ENCODE results near the gene UBE2Q1.

Gene UBE2Q1

DNA sequence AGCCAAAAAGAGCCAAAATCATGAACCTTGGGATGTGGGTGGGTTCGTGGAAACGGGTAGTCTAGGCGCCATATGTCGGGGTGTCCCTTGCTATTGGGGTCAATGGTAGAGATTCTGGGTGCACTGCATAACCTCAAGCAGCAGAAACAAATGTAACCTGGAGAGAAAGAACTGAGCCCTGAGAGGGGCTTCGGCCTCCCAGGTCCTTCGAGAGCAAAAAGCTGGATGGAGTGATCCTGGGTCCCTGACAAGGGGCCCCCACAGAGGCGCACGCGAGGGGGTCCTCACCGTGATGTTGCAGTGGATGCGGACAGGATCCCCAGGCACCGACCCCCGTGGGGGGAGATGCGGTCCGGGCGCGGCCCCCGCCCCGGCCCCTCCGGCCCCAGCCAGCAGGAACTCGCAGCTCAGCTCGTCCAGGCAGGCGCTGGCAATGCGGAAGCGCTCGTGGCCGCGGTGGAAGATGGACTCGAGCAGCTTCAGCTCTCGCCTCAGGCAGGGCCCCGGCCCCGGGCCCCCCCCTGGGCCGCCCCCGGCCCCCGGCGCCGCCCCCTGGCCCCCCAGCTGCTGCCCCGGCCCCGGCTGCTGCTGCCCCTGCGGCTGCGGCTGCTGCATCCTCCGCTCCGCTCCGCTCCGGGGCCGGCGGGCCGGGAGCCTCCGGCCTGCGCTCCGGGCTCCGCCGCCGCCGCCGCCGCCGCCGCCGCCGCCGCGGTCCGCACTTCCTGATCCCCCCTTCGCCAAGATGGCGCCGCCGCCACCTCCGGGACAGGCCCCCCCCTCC is at the start of gene UBE2Q1:
Gene UBE2Q1 (minus strand): TSS at position 724 of the 781 bp plus-strand sequence. CDS start 109 bp downstream, at position 615.
- H3K36me3 ChIP-seq (ENCODE audit: insufficient read depth, low read length) = peaks cover 25% of the 10 kb centered on the region
- H3K4me1 ChIP-seq (ENCODE audit: insufficient read depth, low read length) = peaks cover 12% of the 10 kb centered on the region
- peak within 1 kb of the TSS; percentile 83 for H3K9ac ChIP-seq (ENCODE audit: low read depth, low read length)
- no peaks in the 10 kb centered on the region for H3K9me3 ChIP-seq (ENCODE audit: control insufficient read depth, insufficient read depth, low read length)

DNA sequence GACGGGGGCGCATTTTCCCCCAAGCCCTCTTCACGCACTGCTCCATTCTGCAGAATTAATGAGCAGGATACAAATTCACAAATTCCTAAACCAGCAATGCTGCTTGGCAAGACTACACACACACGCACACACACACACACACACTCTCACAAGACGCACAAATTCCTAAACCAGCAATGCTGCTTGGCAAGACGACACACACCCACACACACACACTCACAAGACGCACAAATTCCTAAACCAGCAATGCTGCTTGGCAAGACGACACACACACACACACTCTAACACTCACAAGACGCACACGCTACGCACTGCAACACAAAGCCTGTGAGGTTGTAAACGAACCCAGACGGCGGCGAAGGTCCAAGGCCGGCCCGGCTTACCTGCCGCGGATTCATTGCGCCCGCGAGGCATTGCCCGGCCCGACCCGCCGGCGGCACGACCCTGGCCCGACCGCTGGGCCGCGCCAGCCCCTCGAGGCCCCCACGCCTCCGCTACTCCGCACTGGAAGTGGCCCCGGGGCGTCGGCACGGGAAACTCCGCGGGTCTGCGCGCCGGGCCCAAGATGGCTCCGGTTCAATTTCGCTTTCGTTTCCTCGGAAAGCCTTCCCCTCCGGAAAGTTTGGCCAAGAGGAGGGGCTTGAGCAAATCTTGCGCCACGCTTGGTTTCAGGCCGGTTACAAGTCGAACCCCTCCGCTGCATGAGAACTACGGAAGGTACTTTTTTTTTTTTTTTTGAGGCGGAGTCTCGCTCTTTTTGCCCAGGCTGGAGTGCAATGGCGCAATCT is 49.3 kb upstream of the UBE2Q1 start, which contains the start of gene ADAR:
Gene ADAR (minus strand): TSS at position 578 of the 788 bp plus-strand sequence. CDS start 180 bp downstream, at position 398.
- peak within 1 kb of the TSS; percentile 85 for H3K9ac ChIP-seq (ENCODE audit: low read depth, low read length)
- no peaks in the 10 kb centered on the region for H3K9me3 ChIP-seq (ENCODE audit: control insufficient read depth, insufficient read depth, low read length)
- H3K36me3 ChIP-seq (ENCODE audit: insufficient read depth, low read length) = no peaks in the 10 kb centered on the region
- H3K4me1 ChIP-seq (ENCODE audit: insufficient read depth, low read length) = peaks cover 25% of the 10 kb centered on the region

DNA sequence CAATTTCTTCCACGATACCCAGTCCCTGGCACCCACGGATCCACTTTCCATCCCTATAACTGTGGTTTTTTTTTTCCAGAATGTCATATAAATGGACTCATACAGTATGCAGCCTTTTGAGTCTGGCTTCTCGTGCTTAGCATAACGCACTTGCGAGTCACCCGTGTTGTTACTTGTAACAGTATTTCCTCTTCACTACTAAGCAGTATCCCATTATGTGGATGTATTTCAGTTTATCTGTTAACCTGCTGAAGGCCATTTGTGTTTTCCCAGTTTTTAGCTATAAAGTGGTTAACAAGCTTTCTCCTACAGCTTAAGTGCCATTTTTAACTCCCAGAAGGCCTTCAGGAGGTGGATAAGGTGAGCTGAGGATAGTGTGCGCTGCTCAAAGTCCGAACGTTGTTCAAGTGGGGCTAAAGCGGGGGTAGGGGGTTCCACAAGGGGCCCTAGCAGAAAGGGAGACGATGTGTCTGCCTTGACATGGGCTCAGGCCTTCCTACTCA is 48.7 kb upstream of the UBE2Q1 start:
- Histone ChIP-seq H3K9ac (ENCODE audit: low read depth, low read length) (peak overlapping the region; percentile 85), H3K36me3 (ENCODE audit: insufficient read depth, low read length) (no peaks in the 10 kb centered on the region), H3K4me1 (ENCODE audit: insufficient read depth, low read length) (peaks cover 25% of the 10 kb centered on the region), H3K9me3 (ENCODE audit: control insufficient read depth, insufficient read depth, low read length) (no peaks in the 10 kb centered on the region)

DNA sequence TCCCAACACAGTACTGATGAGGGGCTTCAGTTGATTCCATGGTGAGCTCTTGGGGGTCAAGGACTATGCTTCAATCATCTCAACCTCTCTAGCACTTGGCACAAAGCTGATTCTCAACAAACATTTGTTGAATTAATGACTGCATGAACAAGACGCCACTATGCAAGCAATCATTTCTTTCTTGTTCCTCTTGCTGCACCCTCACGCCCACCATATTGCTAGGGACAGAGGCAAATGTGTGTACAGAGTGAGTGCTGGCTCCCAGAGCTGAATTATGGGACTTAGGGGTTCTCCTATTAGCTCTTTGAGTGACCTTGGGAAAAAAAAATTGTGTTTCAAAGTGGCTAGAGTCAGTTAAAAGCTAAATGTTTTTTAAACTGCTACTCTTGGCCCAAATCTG is 47.1 kb upstream of the UBE2Q1 start:
- Histone ChIP-seq H3K9me3 (ENCODE audit: control insufficient read depth, insufficient read depth, low read length) (no peaks in the 10 kb centered on the region), H3K9ac (ENCODE audit: low read depth, low read length) (no peak overlapping the region), H3K4me1 (ENCODE audit: insufficient read depth, low read length) (peaks cover 18% of the 10 kb centered on the region), H3K36me3 (ENCODE audit: insufficient read depth, low read length) (peaks cover 14% of the 10 kb centered on the region)

DNA sequence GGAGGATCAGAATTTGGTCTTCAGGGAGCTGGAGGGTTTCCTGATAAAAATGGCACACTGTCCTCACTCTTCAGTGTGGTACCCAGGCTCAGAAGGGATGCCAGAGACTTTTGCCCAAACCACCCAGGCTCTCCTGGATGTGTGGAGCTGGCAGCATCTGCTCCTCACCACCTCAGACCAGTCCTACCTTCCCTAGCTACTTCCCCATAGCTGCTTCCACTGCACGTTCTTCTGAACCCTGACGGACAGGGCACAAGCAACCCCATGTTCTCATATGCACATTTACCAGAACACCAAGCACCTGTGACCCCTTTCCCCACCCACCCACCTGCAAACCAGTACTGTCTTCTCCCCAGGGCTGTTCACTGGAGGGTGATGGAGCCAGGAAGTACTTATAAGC is 44.9 kb upstream of the UBE2Q1 start:
- Histone ChIP-seq H3K36me3 (ENCODE audit: insufficient read depth, low read length) (peaks cover 16% of the 10 kb centered on the region), H3K9me3 (ENCODE audit: control insufficient read depth, insufficient read depth, low read length) (no peaks in the 10 kb centered on the region), H3K9ac (ENCODE audit: low read depth, low read length) (no peak overlapping the region)

DNA sequence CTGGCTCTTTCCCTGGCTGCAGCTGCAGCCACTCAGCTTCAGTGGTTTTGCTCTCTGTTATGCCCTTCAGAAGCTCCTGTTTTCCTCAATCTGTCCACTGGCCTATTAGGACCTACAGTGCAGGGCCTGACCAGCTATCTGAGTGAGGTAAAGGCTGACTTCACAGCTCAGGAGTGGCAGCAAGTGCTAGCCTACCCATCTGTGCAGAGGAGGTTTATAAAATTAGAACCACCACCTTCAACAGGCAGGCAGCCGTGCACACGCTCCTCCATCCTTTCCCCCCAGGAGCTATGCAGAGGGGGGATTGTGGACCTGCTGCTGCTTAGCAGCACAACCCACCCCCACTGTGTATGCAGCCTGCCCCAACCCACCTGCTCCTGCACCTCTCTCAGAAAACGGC is 41.2 kb upstream of the UBE2Q1 start:
- no peak overlapping the region for H3K9ac ChIP-seq (ENCODE audit: low read depth, low read length)
- H3K9me3 ChIP-seq (ENCODE audit: control insufficient read depth, insufficient read depth, low read length) = no peaks in the 10 kb centered on the region
- H3K36me3 ChIP-seq (ENCODE audit: insufficient read depth, low read length) = peaks cover 30% of the 10 kb centered on the region
- H3K4me1 ChIP-seq (ENCODE audit: insufficient read depth, low read length) = no peaks in the 10 kb centered on the region

More for the DNA sequence above, 44.9 kb upstream of the UBE2Q1 start:
- peaks cover 3% of the 10 kb centered on the region; the same call in 1 of the 2 replicates for H3K4me1 ChIP-seq (ENCODE audit: insufficient read depth, low read length)

DNA sequence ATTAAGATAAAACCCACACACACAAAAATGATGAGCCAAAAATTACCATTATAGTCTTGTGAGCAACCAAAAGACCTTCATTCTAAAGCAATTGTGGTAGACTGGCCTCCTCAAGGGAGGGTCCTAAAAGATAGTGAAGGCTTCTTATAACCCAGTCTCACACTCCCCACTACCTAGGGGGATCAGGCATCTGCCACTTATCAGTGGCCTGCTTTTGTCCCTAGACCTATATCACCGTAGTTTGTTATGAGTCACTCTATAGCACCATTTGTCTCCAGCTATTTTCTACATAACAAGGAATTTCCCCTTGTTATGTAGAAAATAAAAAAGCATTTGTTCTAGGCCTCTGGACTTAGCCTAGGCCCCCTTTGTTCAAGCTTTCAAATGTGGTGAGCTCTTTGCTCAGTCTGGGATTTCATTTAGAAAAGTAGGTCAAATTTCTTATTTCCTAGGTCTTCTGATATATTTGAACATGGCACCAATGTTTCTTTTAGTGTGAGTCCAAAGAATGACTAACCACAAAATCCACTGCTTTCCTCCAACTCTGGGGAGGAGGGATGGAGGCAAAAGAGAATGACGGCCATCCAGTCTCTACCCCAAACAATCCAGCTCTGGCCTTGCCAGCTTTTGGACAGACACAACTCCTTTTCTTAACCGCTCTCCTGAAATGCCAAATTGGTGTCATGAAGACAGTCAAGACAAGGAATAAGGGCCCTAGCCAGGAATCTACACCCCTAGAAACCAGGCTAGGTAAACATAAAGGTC is 40.6 kb upstream of the UBE2Q1 start:
- H3K9ac ChIP-seq (ENCODE audit: low read depth, low read length) = no peak overlapping the region

DNA sequence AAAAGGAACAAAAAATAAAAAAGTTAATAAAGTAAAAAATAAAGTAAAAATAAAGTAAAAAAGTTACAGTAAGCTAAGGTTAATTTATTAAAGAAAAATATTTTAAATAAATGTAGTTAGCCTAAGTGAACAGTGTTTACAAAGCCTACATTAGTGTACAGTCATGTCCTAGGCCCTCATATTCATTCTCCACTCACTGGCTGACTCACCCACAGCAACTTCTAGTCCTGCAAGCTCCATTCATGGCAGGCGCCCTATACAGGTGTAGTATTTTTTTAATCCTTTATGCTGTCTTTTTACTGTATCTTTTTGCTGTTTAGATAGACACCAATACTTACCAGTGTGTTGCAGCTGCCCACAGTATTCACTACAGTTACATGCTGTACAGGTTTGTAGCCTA is 37.2 kb upstream of the UBE2Q1 start:
- Histone ChIP-seq H3K9me3 (ENCODE audit: control insufficient read depth, insufficient read depth, low read length) (no peaks in the 10 kb centered on the region), H3K4me1 (ENCODE audit: insufficient read depth, low read length) (no peaks in the 10 kb centered on the region), H3K36me3 (ENCODE audit: insufficient read depth, low read length) (peaks cover 37% of the 10 kb centered on the region)

More for the DNA sequence above, 40.6 kb upstream of the UBE2Q1 start:
- Histone ChIP-seq H3K4me1 (ENCODE audit: insufficient read depth, low read length) (no peaks in the 10 kb centered on the region), H3K36me3 (ENCODE audit: insufficient read depth, low read length) (peaks cover 30% of the 10 kb centered on the region), H3K9me3 (ENCODE audit: control insufficient read depth, insufficient read depth, low read length) (no peaks in the 10 kb centered on the region)

DNA sequence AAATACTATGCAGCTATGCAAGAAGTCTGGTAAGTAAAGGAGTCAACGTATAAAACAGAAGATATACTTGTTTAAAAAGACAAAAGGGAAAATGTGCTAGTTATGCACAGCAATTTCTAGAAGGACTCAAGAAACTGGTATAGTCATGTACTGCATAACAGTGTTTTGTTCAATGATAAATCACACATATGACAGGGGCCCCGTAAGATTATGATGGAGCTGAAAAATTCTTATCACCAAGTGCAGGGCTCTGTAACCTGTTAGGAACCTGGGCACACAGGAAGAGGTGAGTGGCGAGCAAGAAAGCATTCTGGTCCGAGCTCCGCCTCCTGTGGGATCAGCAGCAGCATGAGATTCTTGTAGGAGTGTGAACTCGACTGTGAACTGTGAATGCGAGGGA is 36.3 kb upstream of the UBE2Q1 start:
- no peaks in the 10 kb centered on the region for H3K9me3 ChIP-seq (ENCODE audit: control insufficient read depth, insufficient read depth, low read length)
- no peaks in the 10 kb centered on the region for H3K4me1 ChIP-seq (ENCODE audit: insufficient read depth, low read length)
- H3K9ac ChIP-seq (ENCODE audit: low read depth, low read length) = no peak overlapping the region
- peaks cover 43% of the 10 kb centered on the region for H3K36me3 ChIP-seq (ENCODE audit: insufficient read depth, low read length)

More for the DNA sequence above, 37.2 kb upstream of the UBE2Q1 start:
- no peak overlapping the region for H3K9ac ChIP-seq (ENCODE audit: low read depth, low read length)

DNA sequence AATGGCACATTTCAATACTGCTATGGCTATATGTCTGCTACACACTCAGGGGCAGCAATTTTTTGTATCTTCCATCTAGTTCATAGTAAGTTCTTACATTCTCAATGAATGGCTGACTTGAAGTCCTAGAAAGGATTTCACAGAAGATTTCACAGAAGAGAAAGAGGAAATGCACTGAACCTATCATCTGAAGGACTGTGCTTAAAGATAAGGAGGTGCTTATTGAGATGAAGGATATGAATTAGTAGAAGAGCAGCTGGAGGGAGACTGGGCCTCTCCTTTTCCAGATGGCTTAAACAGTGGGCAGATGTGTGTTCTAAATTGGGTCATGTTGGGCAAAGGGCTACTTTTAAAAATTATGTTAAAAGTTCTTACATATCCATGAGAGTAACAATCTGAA is 34.9 kb upstream of the UBE2Q1 start:
- Histone ChIP-seq H3K4me1 (ENCODE audit: insufficient read depth, low read length) (no peaks in the 10 kb centered on the region), H3K9ac (ENCODE audit: low read depth, low read length) (no peak overlapping the region), H3K36me3 (ENCODE audit: insufficient read depth, low read length) (peaks cover 52% of the 10 kb centered on the region), H3K9me3 (ENCODE audit: control insufficient read depth, insufficient read depth, low read length) (no peaks in the 10 kb centered on the region)

DNA sequence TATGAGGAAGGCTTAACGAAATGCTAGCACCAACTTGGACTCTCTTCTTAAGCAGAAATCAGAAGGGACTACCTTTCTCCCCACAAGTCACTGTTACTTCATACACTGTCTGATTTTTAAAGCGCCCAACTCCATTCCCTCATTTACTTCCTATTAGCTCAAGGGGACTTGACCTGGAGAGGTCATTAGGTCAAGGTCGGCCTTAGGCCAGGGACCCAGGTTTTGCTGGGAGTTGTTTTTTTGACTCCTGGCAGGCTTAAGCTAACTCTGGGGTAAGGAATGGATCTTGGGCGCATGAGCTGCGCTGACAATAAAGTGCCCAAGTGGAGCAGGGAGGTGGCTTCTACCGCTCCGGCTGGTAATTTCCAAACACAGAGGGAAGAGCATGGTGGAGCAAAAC is 32.7 kb upstream of the UBE2Q1 start:
- H3K9me3 ChIP-seq (ENCODE audit: control insufficient read depth, insufficient read depth, low read length) = no peaks in the 10 kb centered on the region
- no peaks in the 10 kb centered on the region for H3K4me1 ChIP-seq (ENCODE audit: insufficient read depth, low read length)
- H3K9ac ChIP-seq (ENCODE audit: low read depth, low read length) = no peak overlapping the region
- peaks cover 56% of the 10 kb centered on the region for H3K36me3 ChIP-seq (ENCODE audit: insufficient read depth, low read length)

DNA sequence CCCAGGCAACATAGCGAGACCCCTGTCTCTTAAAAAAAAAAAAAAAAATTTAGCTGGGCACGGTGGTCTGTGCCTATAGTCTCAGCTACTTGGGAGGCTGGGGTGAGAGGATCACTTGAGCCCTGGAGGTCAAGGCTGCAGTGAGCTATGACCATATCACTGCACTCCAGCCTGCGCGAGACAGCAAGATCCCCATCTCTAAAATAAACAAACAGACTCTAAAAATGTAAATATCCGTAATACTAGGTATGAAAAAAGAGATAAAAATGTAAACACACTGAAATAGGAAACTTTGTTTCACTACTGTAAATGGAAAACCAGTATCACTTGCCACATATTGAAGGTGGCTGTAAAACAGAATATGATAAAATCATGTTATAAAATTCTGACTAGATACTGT is 32.3 kb upstream of the UBE2Q1 start:
- peaks cover 58% of the 10 kb centered on the region for H3K36me3 ChIP-seq (ENCODE audit: insufficient read depth, low read length)
- H3K9ac ChIP-seq (ENCODE audit: low read depth, low read length) = no peak overlapping the region
- H3K4me1 ChIP-seq (ENCODE audit: insufficient read depth, low read length) = no peaks in the 10 kb centered on the region
- no peaks in the 10 kb centered on the region for H3K9me3 ChIP-seq (ENCODE audit: control insufficient read depth, insufficient read depth, low read length)

DNA sequence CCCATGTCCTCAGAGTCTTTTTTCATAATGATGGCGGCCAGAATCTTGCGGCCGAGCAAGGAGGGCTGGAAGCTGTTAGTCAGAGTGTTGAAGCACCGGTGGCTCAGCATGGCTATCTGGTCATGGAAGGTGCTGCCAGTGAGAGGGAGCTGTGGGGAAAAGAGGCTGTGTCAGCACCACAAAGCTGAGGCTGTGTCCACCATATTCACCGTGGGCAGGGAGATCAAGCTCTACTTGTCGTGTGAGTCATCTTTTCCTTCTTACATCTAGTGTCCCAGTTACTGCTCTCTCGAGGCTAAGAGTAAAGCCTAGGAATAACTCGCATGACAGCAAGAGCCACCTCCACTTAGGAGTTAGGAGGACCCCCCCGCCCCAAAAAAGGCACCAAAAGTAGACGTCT is 31.3 kb upstream of the UBE2Q1 start:
- no peaks in the 10 kb centered on the region for H3K9me3 ChIP-seq (ENCODE audit: control insufficient read depth, insufficient read depth, low read length)
- no peaks in the 10 kb centered on the region for H3K4me1 ChIP-seq (ENCODE audit: insufficient read depth, low read length)
- H3K36me3 ChIP-seq (ENCODE audit: insufficient read depth, low read length) = peaks cover 66% of the 10 kb centered on the region
- H3K9ac ChIP-seq (ENCODE audit: low read depth, low read length) = no peak overlapping the region

DNA sequence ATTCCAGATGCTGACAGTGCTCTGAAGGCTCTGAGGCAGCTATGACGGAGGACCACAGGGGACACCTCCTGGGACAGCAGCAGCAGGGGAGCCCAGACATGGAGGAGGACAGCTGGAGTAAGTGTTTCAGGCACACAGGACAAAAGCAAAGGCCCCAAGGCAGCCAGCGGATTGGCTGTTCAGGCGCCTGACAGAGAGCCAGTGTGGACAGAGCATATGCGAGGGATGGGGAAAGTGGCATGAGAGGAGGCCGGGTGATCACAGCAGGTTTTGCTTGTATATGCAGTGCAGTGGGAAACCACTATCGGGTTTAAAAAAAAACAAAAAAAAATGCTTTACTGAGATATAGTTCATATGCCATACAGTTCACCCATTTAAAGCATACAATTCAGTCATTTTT is 28.2 kb upstream of the UBE2Q1 start:
- no peak overlapping the region for H3K9ac ChIP-seq (ENCODE audit: low read depth, low read length)
- no peaks in the 10 kb centered on the region for H3K4me1 ChIP-seq (ENCODE audit: insufficient read depth, low read length)
- peaks cover 78% of the 10 kb centered on the region for H3K36me3 ChIP-seq (ENCODE audit: insufficient read depth, low read length)

More for the DNA sequence above, 28.2 kb upstream of the UBE2Q1 start:
- H3K9me3 ChIP-seq (ENCODE audit: control insufficient read depth, insufficient read depth, low read length) = no peaks in the 10 kb centered on the region

Measured in ES-I3 (cell line).